Endothelial cell of umbilical vein (primary cell): ENCODE data around the gene ERRFI1. TPM values are rescaled to one million over a fixed set of nuclear protein-coding genes. Genes with fewer than 3 reads are reported as not detected.

ENCODE experiments used
- BruUV-seq: library from RNA; stranded (reverse); fragments of 400-500 nt; replicated peaks from 2 replicates; lab custom pipeline; 2021; lab: Mats Ljungman, UMichigan
- CTCF ChIA-PET: fragments of 300-600, 350-600 bp; sonication (Branson Sonifier 250); formaldehyde crosslinking; loops from one replicate; lab custom pipeline; 2021; ENCODE audit warnings: antibody characterized with exemption, inconsistent platforms; lab: Charles Lee
- POLR2A ChIA-PET: fragments of 300-600, 350-600 bp; sonication (Branson Sonifier 250); formaldehyde crosslinking; loops from one replicate; lab custom pipeline; 2021; ENCODE audit warnings: antibody characterized with exemption, inconsistent platforms; lab: Charles Lee
- DNase-seq: peaks from one replicate; pipeline ENCODE4 v3.0.0-alpha.2; 2011; ENCODE audit warnings: low read depth, low spot score
- FAIRE-seq: peaks from 2 replicates; lab custom pipeline; 2011; peaks lifted over from hg19 to GRCh38; lab: Jason Lieb, UNC
- H2AFZ ChIP-seq: 2 replicates; pipeline ENCODE4 v1.6.0; 2012; ENCODE audit warnings: low read depth, low read length, control low read depth, inconsistent platforms
- H3K27ac ChIP-seq: 2 replicates; pipeline ENCODE4 v1.5.1; 2011; ENCODE audit warnings: low read depth, mild to moderate bottlenecking, control low read depth, low read length, moderate library complexity; ENCODE audit not compliant: insufficient read depth
- H3K27me3 ChIP-seq, 2 experiments: 2 replicates each; pipeline versions ENCODE4 v1.6.0 to v1.6.1; 2011; ENCODE audit warnings: low read length in 2 of 2, mixed read lengths in 1 of 2; ENCODE audit not compliant: control insufficient read depth in 2 of 2, insufficient read depth in 2 of 2
- H3K36me3 ChIP-seq, 2 experiments: 2 replicates in 1 of 2; 3 replicates in 1 of 2; pipeline ENCODE4 v1.5.1; 2011; ENCODE audit warnings: low read length in 2 of 2, mild to moderate bottlenecking in 1 of 2, moderate library complexity in 1 of 2; ENCODE audit not compliant: control insufficient read depth in 2 of 2, insufficient read depth in 2 of 2; ENCODE audit errors: extremely low read depth in 1 of 2
- H3K4me1 ChIP-seq: 3 replicates; pipeline ENCODE4 v1.5.1; 2011; ENCODE audit warnings: mild to moderate bottlenecking, low read length; ENCODE audit not compliant: control insufficient read depth, insufficient read depth; ENCODE audit errors: extremely low read depth
- H3K4me2 ChIP-seq: 2 replicates; pipeline ENCODE4 v1.6.1; 2011; ENCODE audit warnings: low read length, control low read depth, mixed read lengths; ENCODE audit not compliant: insufficient read depth
- H3K4me3 ChIP-seq, 3 experiments: fragments of 200-600 bp in 1 of 3; sonication (generic), shearing (Covaris generic) in 1 of 3; replicated peaks in 1 of 3; 2 replicates each; pipeline ENCODE4 v1.5.1; 2011 to 2016; ENCODE audit warnings: control low read depth in 3 of 3, low read length in 3 of 3, mild to moderate bottlenecking in 2 of 3, inconsistent platforms in 1 of 3, low read depth in 1 of 3, moderate library complexity in 1 of 3; ENCODE audit not compliant: insufficient read depth in 1 of 3
- H3K79me2 ChIP-seq: 2 replicates; pipeline ENCODE4 v1.6.0; 2012; ENCODE audit warnings: low read length, inconsistent platforms; ENCODE audit not compliant: control insufficient read depth, insufficient read depth
- H3K9ac ChIP-seq: replicated peaks from 2 replicates; pipeline ENCODE3; 2011; ENCODE audit warnings: low read length, control low read depth; ENCODE audit not compliant: insufficient read depth; ENCODE audit errors: extremely low read depth
- H3K9me1 ChIP-seq: replicated peaks from 3 replicates; pipeline ENCODE4 v1.6.0; 2011; ENCODE audit warnings: mild to moderate bottlenecking, low read length; ENCODE audit not compliant: control insufficient read depth, insufficient read depth; ENCODE audit errors: extremely low read depth
- H3K9me3 ChIP-seq: replicated peaks from 2 replicates; pipeline ENCODE4 v1.5.1; 2012; ENCODE audit warnings: low read length, inconsistent platforms; ENCODE audit not compliant: control insufficient read depth, insufficient read depth
- H4K20me1 ChIP-seq: replicated peaks from 2 replicates; pipeline ENCODE3; 2011; ENCODE audit warnings: mild to moderate bottlenecking, low read length; ENCODE audit not compliant: control insufficient read depth, insufficient read depth; ENCODE audit errors: extremely low read depth
- EZH2 ChIP-seq: IDR thresholded peaks from 2 replicates; pipeline ENCODE4 v1.6.1; 2012; ENCODE audit warnings: borderline replicate concordance, low read depth, mild to moderate bottlenecking, moderate library complexity, low read length, inconsistent platforms; ENCODE audit not compliant: severe bottlenecking
- FOS ChIP-seq: IDR thresholded peaks from 2 replicates; pipeline ENCODE4 v1.6.1; 2011; ENCODE audit warnings: mild to moderate bottlenecking, low read length, moderate library complexity, borderline replicate concordance; ENCODE audit not compliant: insufficient read depth
- GATA2 ChIP-seq: IDR thresholded peaks from 2 replicates; pipeline ENCODE4 v1.7.0; 2011; ENCODE audit warnings: low read depth, mild to moderate bottlenecking, moderate library complexity, mixed read lengths, low read length; ENCODE audit not compliant: insufficient read length, insufficient read depth
- JUN ChIP-seq: IDR thresholded peaks from 2 replicates; pipeline ENCODE4 v1.6.1; 2011; ENCODE audit warnings: borderline replicate concordance, low read depth; ENCODE audit not compliant: insufficient read length, insufficient read depth
- MYC ChIP-seq: IDR thresholded peaks from one replicate; pipeline ENCODE4 v1.6.1; 2011; ENCODE audit warnings: mild to moderate bottlenecking, low read depth, low read length
- POLR2A ChIP-seq: IDR thresholded peaks from 2 replicates; pipeline ENCODE4 v1.6.1; 2012; ENCODE audit warnings: low read depth, mild to moderate bottlenecking, control low read depth, low read length
- POLR2AphosphoS5 ChIP-seq: IDR thresholded peaks from 2 replicates; pipeline ENCODE4 v1.6.1; 2012; ENCODE audit warnings: low read depth, mild to moderate bottlenecking, control low read depth, low read length, moderate library complexity; ENCODE audit not compliant: insufficient read depth
- dilution Hi-C: fragments of 300-500 bp; cut with MboI; formaldehyde crosslinking; loops from one replicate; pipeline ENCODE4 v1.15.0; 2019; ENCODE audit warnings: low sequenced_read_pairs; ENCODE audit not compliant: extremely low pct_ligation_motif_present
- intact Hi-C: fragments of 100-400 bp; cut with micrococcal nuclease; formaldehyde crosslinking; loops from one replicate; pipeline ENCODE4 v1.10.0; 2022
- polyA plus RNA-seq, 4 experiments: library from polyadenylated mRNA; depleted of rRNA in 3 of 4; stranded (reverse) in 3 of 4; unstranded in 1 of 4; fragments of >200 nt; gene quantifications; 2 replicates each; pipeline versions ENCODE4 v1.2.1 to v1.2.3, GENCODE V29; 2011 to 2012; ENCODE audit warnings: missing spikeins in 1 of 4
- total RNA-seq: library from RNA; stranded (reverse); gene quantifications from 2 replicates; pipeline ENCODE4 v1.2.3, GENCODE V29; 2021
- TF ChIP-seq, protein P1 (sequence below), 2 donors: IDR thresholded peaks; 1 replicate in 1 of 2; 2 replicates in 1 of 2; pipeline ENCODE4 v1.5.1; 2011; ENCODE audit warnings: low read length in 2 of 2, mild to moderate bottlenecking in 2 of 2, moderate library complexity in 2 of 2, control low read depth in 1 of 2, inconsistent platforms in 1 of 2, low read depth in 1 of 2; ENCODE audit not compliant: insufficient read depth in 1 of 2; ENCODE audit errors: extremely low read depth in 1 of 2
- TF ChIP-seq, protein P2 (sequence below): IDR thresholded peaks from 2 replicates; pipeline ENCODE4 v1.6.1; 2011; ENCODE audit not compliant: insufficient read depth, insufficient read length

ERRFI1 gene
- total and polyA plus RNA-seq, 2 donors (not counting 3 experiments of a cell fraction or from before 2014, with no cell fraction given) = 28.1 to 32.0 TPM

DNA sequence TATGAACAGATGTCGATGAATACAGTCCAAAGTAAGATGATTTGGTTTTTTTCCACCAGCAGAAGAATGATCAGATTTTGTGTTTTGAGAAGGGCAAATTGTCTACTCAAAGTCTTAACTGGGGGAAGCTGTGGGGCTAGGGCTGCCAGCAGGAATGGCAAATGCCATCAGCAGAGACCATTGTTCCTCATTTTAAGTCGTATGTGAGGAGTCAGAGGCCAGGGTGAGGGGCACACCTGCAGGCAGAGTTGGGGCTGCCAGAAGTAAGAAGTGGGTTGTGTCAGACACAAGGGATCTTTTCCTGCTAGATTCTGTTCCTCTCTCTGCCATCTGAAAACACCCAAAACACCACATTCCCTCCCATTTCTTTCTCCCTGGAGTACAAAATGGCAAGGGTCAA is 55.9 kb downstream of the ERRFI1 start:
- no TSS peak for BruUV-seq
- no peaks in the 10 kb centered on the region for H3K4me1 ChIP-seq
- no peaks in the 10 kb centered on the region for H3K27me3 ChIP-seq
- ChIA-PET CTCF (no interaction called here), POLR2A (no interaction called here)
- no peaks in the 10 kb centered on the region for H3K9me3 ChIP-seq
- intact Hi-C loops = no loop called here
- H2AFZ ChIP-seq = no peak overlapping the region
- no peak overlapping the region for H3K4me3 ChIP-seq
- H3K9ac ChIP-seq = no peak overlapping the region
- FAIRE-seq (no peak), DNase-seq (no peak)
- no peak for TF ChIP-seq GATA2
- no peak for TF ChIP-seq JUN
- TF ChIP-seq, protein P1, sequence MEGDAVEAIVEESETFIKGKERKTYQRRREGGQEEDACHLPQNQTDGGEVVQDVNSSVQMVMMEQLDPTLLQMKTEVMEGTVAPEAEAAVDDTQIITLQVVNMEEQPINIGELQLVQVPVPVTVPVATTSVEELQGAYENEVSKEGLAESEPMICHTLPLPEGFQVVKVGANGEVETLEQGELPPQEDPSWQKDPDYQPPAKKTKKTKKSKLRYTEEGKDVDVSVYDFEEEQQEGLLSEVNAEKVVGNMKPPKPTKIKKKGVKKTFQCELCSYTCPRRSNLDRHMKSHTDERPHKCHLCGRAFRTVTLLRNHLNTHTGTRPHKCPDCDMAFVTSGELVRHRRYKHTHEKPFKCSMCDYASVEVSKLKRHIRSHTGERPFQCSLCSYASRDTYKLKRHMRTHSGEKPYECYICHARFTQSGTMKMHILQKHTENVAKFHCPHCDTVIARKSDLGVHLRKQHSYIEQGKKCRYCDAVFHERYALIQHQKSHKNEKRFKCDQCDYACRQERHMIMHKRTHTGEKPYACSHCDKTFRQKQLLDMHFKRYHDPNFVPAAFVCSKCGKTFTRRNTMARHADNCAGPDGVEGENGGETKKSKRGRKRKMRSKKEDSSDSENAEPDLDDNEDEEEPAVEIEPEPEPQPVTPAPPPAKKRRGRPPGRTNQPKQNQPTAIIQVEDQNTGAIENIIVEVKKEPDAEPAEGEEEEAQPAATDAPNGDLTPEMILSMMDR (IDR thresholded peaks at IDR 0.05; ENCODE audit: extremely low read depth in 1 of 2, insufficient read depth in 1 of 2, low read depth in 1 of 2, low read length in 2 of 2) = no peak
- no peak for TF ChIP-seq POLR2AphosphoS5
- TF ChIP-seq EZH2 = no peak
- TF ChIP-seq, protein P2, sequence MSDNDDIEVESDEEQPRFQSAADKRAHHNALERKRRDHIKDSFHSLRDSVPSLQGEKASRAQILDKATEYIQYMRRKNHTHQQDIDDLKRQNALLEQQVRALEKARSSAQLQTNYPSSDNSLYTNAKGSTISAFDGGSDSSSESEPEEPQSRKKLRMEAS = no peak
- TF ChIP-seq FOS = no peak
- no peak for TF ChIP-seq POLR2A
- TF ChIP-seq MYC = no peak
- H3K27ac ChIP-seq = no peak overlapping the region
- H4K20me1 ChIP-seq = peaks cover 2% of the 10 kb centered on the region
- H3K4me2 ChIP-seq = no peak overlapping the region
- dilution Hi-C loops = no loop called here
- H3K36me3 ChIP-seq = peaks cover 23% of the 10 kb centered on the region in 2 experiments
- peaks cover 21% of the 10 kb centered on the region for H3K79me2 ChIP-seq
- H3K9me1 ChIP-seq = no peaks in the 10 kb centered on the region
